ENCODE data around the gene SCUBE1. TPM values are rescaled to one million over a fixed set of nuclear protein-coding genes. Genes with fewer than 3 reads are reported as not detected.

The SCUBE1 gene
- total and polyA plus RNA-seq, 10 of the 15 experiments (the other 5 are each of a cell fraction or from before 2014, with no cell fraction given): not detected

GRCh38 chr22:43208703-43209522 is 134.3 kb downstream of the SCUBE1 start:
- ChIA-PET RAD21 (ENCODE audit: unreplicated experiment) (no interaction called here), CTCF (no interaction called here), POLR2A (no interaction called here), SMC1A (ENCODE audit: uncharacterized antibody, unreplicated experiment) (no interaction called here)
- no peak for ATAC-seq
- TF ChIP-seq, protein P1, sequence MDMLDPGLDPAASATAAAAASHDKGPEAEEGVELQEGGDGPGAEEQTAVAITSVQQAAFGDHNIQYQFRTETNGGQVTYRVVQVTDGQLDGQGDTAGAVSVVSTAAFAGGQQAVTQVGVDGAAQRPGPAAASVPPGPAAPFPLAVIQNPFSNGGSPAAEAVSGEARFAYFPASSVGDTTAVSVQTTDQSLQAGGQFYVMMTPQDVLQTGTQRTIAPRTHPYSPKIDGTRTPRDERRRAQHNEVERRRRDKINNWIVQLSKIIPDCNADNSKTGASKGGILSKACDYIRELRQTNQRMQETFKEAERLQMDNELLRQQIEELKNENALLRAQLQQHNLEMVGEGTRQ (IDR thresholded peaks at IDR 0.05; ENCODE audit: borderline replicate concordance, low read depth, low read length): no peak
- TF ChIP-seq CHD1 (IDR thresholded peaks at IDR 0.05; ENCODE audit: low read depth, low read length) (no peak), JUNB (IDR thresholded peaks at IDR 0.05) (no peak), NBN (IDR thresholded peaks at IDR 0.05) (no peak), CREB1 (IDR thresholded peaks at IDR 0.05; ENCODE audit: low read depth) (no peak), ZNF274 (IDR thresholded peaks at IDR 0.05; ENCODE audit: insufficient read depth, insufficient read length) (no peak), EZH2 (IDR thresholded peaks at IDR 0.05; ENCODE audit: borderline replicate concordance, control insufficient read depth, low read depth, low read length) (no peak), REST (IDR thresholded peaks at IDR 0.05; ENCODE audit: low read depth, low read length) (no peak), SUZ12 (IDR thresholded peaks at IDR 0.05; ENCODE audit: unreplicated experiment) (no peak), BMI1 (IDR thresholded peaks at IDR 0.05; ENCODE audit: borderline replicate concordance) (no peak), NRF1 (conservative IDR thresholded peaks at IDR 0.05; ENCODE audit: low read depth, low read length) (no peak), ZBED1 (IDR thresholded peaks at IDR 0.05; ENCODE audit: borderline replicate concordance) (no peak), EED (IDR thresholded peaks at IDR 0.05; ENCODE audit: low read depth) (no peak), POLR2AphosphoS5 (IDR thresholded peaks at IDR 0.05; ENCODE audit: low read length) (no peak)
- TF ChIP-seq, protein P2, sequence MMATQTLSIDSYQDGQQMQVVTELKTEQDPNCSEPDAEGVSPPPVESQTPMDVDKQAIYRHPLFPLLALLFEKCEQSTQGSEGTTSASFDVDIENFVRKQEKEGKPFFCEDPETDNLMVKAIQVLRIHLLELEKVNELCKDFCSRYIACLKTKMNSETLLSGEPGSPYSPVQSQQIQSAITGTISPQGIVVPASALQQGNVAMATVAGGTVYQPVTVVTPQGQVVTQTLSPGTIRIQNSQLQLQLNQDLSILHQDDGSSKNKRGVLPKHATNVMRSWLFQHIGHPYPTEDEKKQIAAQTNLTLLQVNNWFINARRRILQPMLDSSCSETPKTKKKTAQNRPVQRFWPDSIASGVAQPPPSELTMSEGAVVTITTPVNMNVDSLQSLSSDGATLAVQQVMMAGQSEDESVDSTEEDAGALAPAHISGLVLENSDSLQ (IDR thresholded peaks at IDR 0.05): no peak
- Histone ChIP-seq H3K27me3 (replicated peaks in 1 of 2; ENCODE audit: control insufficient read depth in 2 of 2, insufficient read depth in 2 of 2, low read length in 1 of 2) (no peaks in the 10 kb centered on the region; a peak in 1 of 4 replicates), H4K20me1 (ENCODE audit: control insufficient read depth, insufficient read depth) (no peaks in the 10 kb centered on the region), H3K9me3 (replicated peaks; ENCODE audit: control insufficient read depth, insufficient read depth, low read length) (no peaks in the 10 kb centered on the region), H3K4me3 (no peak overlapping the region), H3K36me3 (ENCODE audit: control insufficient read depth in 2 of 2, insufficient read depth in 2 of 2, low read length in 1 of 2) (no peaks in the 10 kb centered on the region), H2AFZ (ENCODE audit: control insufficient read depth, low read depth, low read length) (no peak overlapping the region), H3K4me2 (ENCODE audit: control insufficient read depth, insufficient read depth) (no peak overlapping the region), H3K9ac (ENCODE audit: control insufficient read depth, insufficient read depth, low read length) (no peak overlapping the region), H3K79me2 (ENCODE audit: control insufficient read depth, insufficient read depth, low read length) (no peaks in the 10 kb centered on the region), H3K27ac (ENCODE audit: control insufficient read depth, insufficient read depth) (no peak overlapping the region), H3K4me1 (ENCODE audit: control insufficient read depth, insufficient read depth, low read length) (no peaks in the 10 kb centered on the region)
- intact Hi-C loops (cut with micrococcal nuclease; ENCODE audit: unreplicated experiment) (no loop called here), in situ Hi-C loops (cut with MboI) (no loop called here)
- BruUV-seq (replicated peaks): no TSS peak
- FAIRE-seq: no peak
- DNase-seq (ENCODE audit: low read depth, low spot score): no peak
- 54% methylated on average over 23 of the region's 26 CpGs for WGBS (ENCODE audit: insufficient coverage, insufficient replicate concordance, low lambda C conversion rate, missing lambda C conversion rate)

Data from GM12878 (cell line).